ENCODE measurements around the gene POLR1A.

DNA sequence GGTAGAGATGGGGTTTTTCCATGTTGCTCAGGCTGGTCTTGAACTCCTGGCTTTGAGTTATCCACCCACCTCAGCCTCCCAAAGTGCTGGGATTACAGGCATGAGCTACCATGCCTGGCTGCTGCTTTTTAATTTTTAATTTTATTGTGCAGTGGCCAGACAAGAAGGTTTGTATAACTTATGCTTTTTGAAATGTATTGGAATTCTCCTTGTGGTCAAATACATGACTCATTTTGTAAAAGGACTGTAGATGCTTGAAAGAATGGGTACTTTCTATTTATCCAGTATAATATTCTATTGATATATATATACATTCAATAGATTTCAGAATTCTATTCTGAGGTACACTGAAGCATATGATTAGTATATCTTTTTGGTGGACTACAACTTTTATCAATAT, 134.3 kb downstream of the POLR1A start:
- TF ChIP-seq, protein P1, sequence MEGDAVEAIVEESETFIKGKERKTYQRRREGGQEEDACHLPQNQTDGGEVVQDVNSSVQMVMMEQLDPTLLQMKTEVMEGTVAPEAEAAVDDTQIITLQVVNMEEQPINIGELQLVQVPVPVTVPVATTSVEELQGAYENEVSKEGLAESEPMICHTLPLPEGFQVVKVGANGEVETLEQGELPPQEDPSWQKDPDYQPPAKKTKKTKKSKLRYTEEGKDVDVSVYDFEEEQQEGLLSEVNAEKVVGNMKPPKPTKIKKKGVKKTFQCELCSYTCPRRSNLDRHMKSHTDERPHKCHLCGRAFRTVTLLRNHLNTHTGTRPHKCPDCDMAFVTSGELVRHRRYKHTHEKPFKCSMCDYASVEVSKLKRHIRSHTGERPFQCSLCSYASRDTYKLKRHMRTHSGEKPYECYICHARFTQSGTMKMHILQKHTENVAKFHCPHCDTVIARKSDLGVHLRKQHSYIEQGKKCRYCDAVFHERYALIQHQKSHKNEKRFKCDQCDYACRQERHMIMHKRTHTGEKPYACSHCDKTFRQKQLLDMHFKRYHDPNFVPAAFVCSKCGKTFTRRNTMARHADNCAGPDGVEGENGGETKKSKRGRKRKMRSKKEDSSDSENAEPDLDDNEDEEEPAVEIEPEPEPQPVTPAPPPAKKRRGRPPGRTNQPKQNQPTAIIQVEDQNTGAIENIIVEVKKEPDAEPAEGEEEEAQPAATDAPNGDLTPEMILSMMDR (IDR thresholded peaks at IDR 0.05): no peak
- no peak for TF ChIP-seq ZFX (IDR thresholded peaks at IDR 0.05; ENCODE audit: borderline replicate concordance)

All from 22Rv1 (cell line).